Measurements from ENCODE around the gene CCNY. TPM values are rescaled to one million over a fixed set of nuclear protein-coding genes. Genes with fewer than 3 reads are reported as not detected.

The CCNY gene
- total RNA-seq, 1 experiment from 2014 or later: 53.3 TPM

GRCh38 chr10:35379226-35380137, 43.2 kb downstream of the CCNY start:
- no peaks in the 10 kb centered on the region for H3K27me3 Mint-ChIP-seq (ENCODE audit: low read depth)
- no peaks in the 10 kb centered on the region for H3K36me3 Mint-ChIP-seq
- peak; percentile 34 for DNase-seq (ENCODE audit: low spot score)
- peaks cover 4% of the 10 kb centered on the region for H3K9me3 Mint-ChIP-seq
- no peak overlapping the region; the same call in 1 of the 2 replicates for H3K4me3 Mint-ChIP-seq
- ChIA-PET POLR2A (interaction anchor here (0.6 to 1.0 kb wide), 2 partner anchors 121 to 404 kb away, joined by 3 to 9 read pairs; no protein-coding TSS in a partner anchor), CTCF (interaction anchor here (0.7 to 1.6 kb wide), 15 partner anchors 15 to 266 kb away, joined by 3 to 8 read pairs (median 4); no protein-coding TSS in a partner anchor)
- peak overlapping the region; percentile 85 for H3K27ac Mint-ChIP-seq
- ATAC-seq: peak; percentile 83
- peaks cover 51% of the 10 kb centered on the region for H3K4me1 Mint-ChIP-seq
- TF ChIP-seq ZBTB43 (CRISPR knock-in tag; IDR thresholded peaks at IDR 0.05) (no peak), ZNF671 (CRISPR knock-in tag; IDR thresholded peaks at IDR 0.05) (no peak), SP1 (CRISPR knock-in tag; conservative IDR thresholded peaks at IDR 0.05) (no peak), NR2C2 (CRISPR knock-in tag; IDR thresholded peaks at IDR 0.05) (no peak), ATF2 (CRISPR knock-in tag; IDR thresholded peaks at IDR 0.05; ENCODE audit: borderline replicate concordance, low read depth) (no peak), EMX1 (CRISPR knock-in tag; IDR thresholded peaks at IDR 0.05) (no peak), CREB1 (CRISPR knock-in tag; IDR thresholded peaks at IDR 0.05) (no peak), JAZF1 (CRISPR knock-in tag; IDR thresholded peaks at IDR 0.05) (no peak)

- Mint-ChIP-seq H3K4me3 (no peak overlapping the region), H3K9me3 (no peaks in the 10 kb centered on the region), H3K27me3 (ENCODE audit: low read depth) (no peaks in the 10 kb centered on the region), H3K4me1 (peaks cover 71% of the 10 kb centered on the region), H3K27ac (0 out of 2 replicates have a peak overlapping the region, but pooled peaks have one; percentile 41), H3K36me3 (no peaks in the 10 kb centered on the region; the same call in 1 of the 2 replicates)
- DNase-seq (ENCODE audit: low spot score) (no peak), ATAC-seq (no peak)
- POLR2A ChIA-PET: no interaction called here
- TF ChIP-seq KAT7 (CRISPR knock-in tag; IDR thresholded peaks at IDR 0.05; ENCODE audit: borderline replicate concordance) (no peak), EMX1 (CRISPR knock-in tag; IDR thresholded peaks at IDR 0.05) (no peak), MLX (CRISPR knock-in tag; IDR thresholded peaks at IDR 0.05) (no peak), TEAD4 (CRISPR knock-in tag; IDR thresholded peaks at IDR 0.05) (no peak), HMGXB4 (CRISPR knock-in tag; IDR thresholded peaks at IDR 0.05) (no peak), CDX4 (CRISPR knock-in tag; IDR thresholded peaks at IDR 0.05; ENCODE audit: borderline replicate concordance) (no peak), RELA (CRISPR knock-in tag; IDR thresholded peaks at IDR 0.05; ENCODE audit: borderline replicate concordance) (no peak), SMAD4 (CRISPR knock-in tag; IDR thresholded peaks at IDR 0.05) (no peak), ZNF219 (CRISPR knock-in tag; IDR thresholded peaks at IDR 0.05; ENCODE audit: borderline replicate concordance) (no peak), USF2 (CRISPR knock-in tag; IDR thresholded peaks at IDR 0.05) (no peak), FOXP1 (CRISPR knock-in tag; IDR thresholded peaks at IDR 0.05; ENCODE audit: borderline replicate concordance) (no peak), MAX (CRISPR knock-in tag; IDR thresholded peaks at IDR 0.05) (no peak), GTF2I (CRISPR knock-in tag; conservative IDR thresholded peaks at IDR 0.05) (no peak), JAZF1 (CRISPR knock-in tag; IDR thresholded peaks at IDR 0.05) (no peak), MYBL2 (CRISPR knock-in tag; IDR thresholded peaks at IDR 0.05) (no peak), ATF1 (CRISPR knock-in tag; IDR thresholded peaks at IDR 0.05) (no peak), ZNF416 (CRISPR knock-in tag; IDR thresholded peaks at IDR 0.05) (no peak), ZSCAN18 (CRISPR knock-in tag; IDR thresholded peaks at IDR 0.05) (no peak), NFE2L1 (CRISPR knock-in tag; IDR thresholded peaks at IDR 0.05) (no peak)
- CTCF ChIA-PET: interaction anchor here (0.7 kb wide), 1 partner anchor 110 kb away, joined by 3 read pairs; no protein-coding TSS in a partner anchor
Measured at GRCh38 chr10:35382096-35382495, 45.8 kb downstream of the CCNY start.

Measured in WTC11 (cell line).